ENCODE measurements around the gene GABARAPL2. TPM values are rescaled to one million over a fixed set of nuclear protein-coding genes. Genes with fewer than 3 reads are reported as not detected.

The GABARAPL2 gene
- polyA plus RNA-seq, 3 donors, result 84.3 to 302 (median 280) TPM

- Histone ChIP-seq H3K36me3 (replicated peaks in 1 of 2; ENCODE audit: control insufficient read depth in 1 of 2, insufficient read depth in 2 of 2, low read length in 2 of 2) (no peaks in the 10 kb centered on the region), H3K27me3 (ENCODE audit: control insufficient read depth in 2 of 2, insufficient read depth in 2 of 2, low read length in 2 of 2) (no peaks in the 10 kb centered on the region), H4K20me1 (ENCODE audit: insufficient read depth, low read length) (no peaks in the 10 kb centered on the region), H3K27ac (ENCODE audit: low read depth in 1 of 2, low read length in 2 of 2) (no peak overlapping the region), H3K79me2 (ENCODE audit: insufficient read depth, low read length) (no peaks in the 10 kb centered on the region), H2AFZ (ENCODE audit: insufficient read depth, low read depth, low read length, poor library complexity, severe bottlenecking) (no peak overlapping the region), H3K9ac (ENCODE audit: insufficient read depth, low read length, poor library complexity, severe bottlenecking) (no peak overlapping the region), H3K4me2 (replicated peaks; ENCODE audit: extremely low read depth, low read length, poor library complexity, severe bottlenecking) (no peak overlapping the region), H3K9me3 (replicated peaks in 1 of 2; ENCODE audit: control insufficient read depth in 1 of 2, insufficient read depth in 1 of 2, low read length in 2 of 2) (no peaks in the 10 kb centered on the region), H3K4me3 (replicated peaks in 1 of 3; ENCODE audit: low read depth in 2 of 3, low read length in 3 of 3) (no peak overlapping the region), H3K4me1 (ENCODE audit: control insufficient read depth in 1 of 2, insufficient read depth in 2 of 2, low read length in 2 of 2) (no peaks in the 10 kb centered on the region)
- H3K4me3 Mint-ChIP-seq, result no peak overlapping the region
- H3K27ac Mint-ChIP-seq, result peak overlapping the region in 1 of 7 donors; percentile 61
- 97% methylated on average over 75 of the region's 81 CpGs for WGBS (ENCODE audit: insufficient coverage)
- DNase-seq, result no peak
- peaks cover 1 to 8% (median 5%) of the 10 kb centered on the region in 7 donors for H3K9me3 Mint-ChIP-seq
- TF ChIP-seq CTCF (IDR thresholded peaks at IDR 0.05), result no peak
- no peaks in the 10 kb centered on the region for H3K4me1 Mint-ChIP-seq
- no peaks in the 10 kb centered on the region for H3K36me3 Mint-ChIP-seq
- intact Hi-C loops (cut with micrococcal nuclease), result no loop called here
- H3K27me3 Mint-ChIP-seq (ENCODE audit: low read depth in 3 of 3), result peaks cover 0 to 6% (median 1%) of the 10 kb centered on the region in 3 donors
Measured at GRCh38 chr16:75529056-75529905, 36.9 kb upstream of the GABARAPL2 start.

- Histone ChIP-seq H3K4me3 (replicated peaks in 1 of 3; ENCODE audit: low read depth in 2 of 3, low read length in 3 of 3) (no peak overlapping the region), H4K20me1 (ENCODE audit: insufficient read depth, low read length) (no peaks in the 10 kb centered on the region), H3K27ac (ENCODE audit: low read depth in 1 of 2, low read length in 2 of 2) (no peak overlapping the region), H3K4me2 (replicated peaks; ENCODE audit: extremely low read depth, low read length, poor library complexity, severe bottlenecking) (no peak overlapping the region), H3K36me3 (replicated peaks in 1 of 2; ENCODE audit: control insufficient read depth in 1 of 2, insufficient read depth in 2 of 2, low read length in 2 of 2) (no peaks in the 10 kb centered on the region), H3K27me3 (ENCODE audit: control insufficient read depth in 2 of 2, insufficient read depth in 2 of 2, low read length in 2 of 2) (no peaks in the 10 kb centered on the region), H3K4me1 (ENCODE audit: control insufficient read depth in 1 of 2, insufficient read depth in 2 of 2, low read length in 2 of 2) (no peaks in the 10 kb centered on the region), H3K9me3 (replicated peaks in 1 of 2; ENCODE audit: control insufficient read depth in 1 of 2, insufficient read depth in 1 of 2, low read length in 2 of 2) (no peaks in the 10 kb centered on the region), H2AFZ (ENCODE audit: insufficient read depth, low read depth, low read length, poor library complexity, severe bottlenecking) (no peak overlapping the region), H3K79me2 (ENCODE audit: insufficient read depth, low read length) (no peaks in the 10 kb centered on the region), H3K9ac (ENCODE audit: insufficient read depth, low read length, poor library complexity, severe bottlenecking) (no peak overlapping the region)
- TF ChIP-seq CTCF (IDR thresholded peaks at IDR 0.05), result no peak
- no peak for DNase-seq
- H3K4me1 Mint-ChIP-seq, result no peaks in the 10 kb centered on the region
- WGBS (ENCODE audit: insufficient coverage), result over 99% methylated on average over 28 of the region's 29 CpGs
- no peaks in the 10 kb centered on the region for H3K36me3 Mint-ChIP-seq
- peaks cover 1 to 8% (median 5%) of the 10 kb centered on the region in 7 donors for H3K9me3 Mint-ChIP-seq
- intact Hi-C loops (cut with micrococcal nuclease), result no loop called here
- no peak overlapping the region for H3K27ac Mint-ChIP-seq
- H3K27me3 Mint-ChIP-seq (ENCODE audit: low read depth in 3 of 3), result peaks cover 0 to 5% (median 4%) of the 10 kb centered on the region in 3 donors
- H3K4me3 Mint-ChIP-seq, result no peak overlapping the region
Measured at GRCh38 chr16:75529959-75530358, 36.2 kb upstream of the GABARAPL2 start.
